VCaP (cell line): ENCODE data around the gene BCL2.

ENCODE experiments used
- H3K27ac ChIP-seq: fragments of 450-650 bp; 2 replicates; pipeline ENCODE4 v1.5.1; 2017
- TF ChIP-seq, protein P1 (sequence below): fragments of 450-650 bp; conservative IDR thresholded peaks from 2 replicates; pipeline ENCODE4 v1.5.1; 2017; ENCODE audit warnings: mild to moderate bottlenecking, moderate library complexity

Gene BCL2

DNA sequence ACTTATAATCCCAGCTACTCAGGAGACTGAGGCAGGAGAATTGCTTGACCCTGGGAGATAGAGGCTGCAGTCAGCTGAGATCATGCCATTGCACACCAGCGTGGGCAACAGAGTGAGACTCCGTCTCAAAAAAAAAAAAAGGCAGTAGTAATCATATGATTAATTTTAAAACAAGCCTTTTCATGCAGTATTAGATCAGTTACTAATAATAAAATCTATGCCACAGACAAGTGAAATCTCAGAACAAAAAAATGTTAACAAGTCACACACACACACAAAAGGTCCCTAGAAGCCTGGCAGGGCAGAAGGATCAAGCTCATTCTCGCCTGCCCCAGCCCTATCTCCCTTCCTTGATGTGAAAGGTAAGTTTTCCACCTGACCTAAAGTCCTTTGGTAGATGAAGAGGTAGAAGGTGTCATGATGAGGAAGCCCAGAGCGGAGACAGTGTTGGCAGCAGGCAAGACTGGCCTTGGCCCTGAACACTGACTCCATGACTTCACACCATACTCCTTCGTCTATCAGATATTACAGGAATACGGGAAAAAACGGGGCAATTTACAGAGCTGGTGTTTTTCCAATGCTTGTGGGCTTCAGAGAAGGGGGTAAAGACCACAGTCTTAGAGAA, 36.8 kb upstream of the BCL2 start:
- H3K27ac ChIP-seq: no peak overlapping the region
- TF ChIP-seq, protein P1, sequence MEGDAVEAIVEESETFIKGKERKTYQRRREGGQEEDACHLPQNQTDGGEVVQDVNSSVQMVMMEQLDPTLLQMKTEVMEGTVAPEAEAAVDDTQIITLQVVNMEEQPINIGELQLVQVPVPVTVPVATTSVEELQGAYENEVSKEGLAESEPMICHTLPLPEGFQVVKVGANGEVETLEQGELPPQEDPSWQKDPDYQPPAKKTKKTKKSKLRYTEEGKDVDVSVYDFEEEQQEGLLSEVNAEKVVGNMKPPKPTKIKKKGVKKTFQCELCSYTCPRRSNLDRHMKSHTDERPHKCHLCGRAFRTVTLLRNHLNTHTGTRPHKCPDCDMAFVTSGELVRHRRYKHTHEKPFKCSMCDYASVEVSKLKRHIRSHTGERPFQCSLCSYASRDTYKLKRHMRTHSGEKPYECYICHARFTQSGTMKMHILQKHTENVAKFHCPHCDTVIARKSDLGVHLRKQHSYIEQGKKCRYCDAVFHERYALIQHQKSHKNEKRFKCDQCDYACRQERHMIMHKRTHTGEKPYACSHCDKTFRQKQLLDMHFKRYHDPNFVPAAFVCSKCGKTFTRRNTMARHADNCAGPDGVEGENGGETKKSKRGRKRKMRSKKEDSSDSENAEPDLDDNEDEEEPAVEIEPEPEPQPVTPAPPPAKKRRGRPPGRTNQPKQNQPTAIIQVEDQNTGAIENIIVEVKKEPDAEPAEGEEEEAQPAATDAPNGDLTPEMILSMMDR: no peak

DNA sequence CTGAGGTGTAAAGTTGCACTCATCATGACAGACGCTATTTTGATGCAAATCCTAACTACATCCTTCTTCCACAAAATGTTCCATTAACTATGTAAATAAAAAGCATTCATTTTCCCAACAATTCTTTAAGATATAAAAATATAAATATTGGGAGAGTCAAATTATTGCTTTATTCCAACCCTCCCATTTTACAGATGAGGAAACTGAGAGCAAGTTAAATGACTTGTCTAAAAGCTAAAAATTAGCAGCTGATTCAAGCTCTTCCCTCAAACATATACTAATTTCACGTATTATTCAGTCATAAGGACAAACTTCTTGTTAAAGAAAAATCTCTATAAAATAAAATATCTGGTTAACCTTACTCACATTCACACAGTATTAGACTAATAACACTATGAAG, 30.7 kb upstream of the BCL2 start:
- no peak overlapping the region for H3K27ac ChIP-seq
- TF ChIP-seq, protein P1: no peak

DNA sequence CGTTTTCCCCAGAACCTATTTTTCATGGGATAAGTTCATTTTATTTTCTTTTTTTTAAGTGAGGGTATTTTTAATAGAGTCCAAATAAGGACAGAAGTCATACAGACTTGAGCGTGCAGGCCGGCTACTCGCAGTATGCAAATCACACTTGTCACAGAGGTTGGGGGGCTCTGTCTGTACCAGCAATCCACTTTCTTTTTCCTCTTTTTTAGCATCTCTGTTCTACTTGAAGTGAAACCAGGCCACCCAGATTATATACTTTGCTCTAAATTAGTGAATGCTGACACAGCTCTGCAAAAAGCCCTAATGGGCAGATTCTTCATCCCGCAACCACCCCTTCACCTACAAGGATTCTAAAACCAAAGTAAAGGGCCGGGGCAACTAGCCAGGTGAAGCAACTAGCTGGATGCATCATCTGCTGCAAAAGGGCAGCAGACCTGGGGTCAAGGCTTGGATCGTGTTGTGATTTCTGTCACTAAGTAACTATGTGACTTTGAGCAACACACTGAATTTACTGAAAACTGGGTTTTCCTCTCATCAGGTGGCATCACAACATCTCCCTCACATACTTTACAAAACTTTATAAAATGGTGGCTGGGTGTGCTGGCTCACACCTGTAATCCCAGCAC, 29.1 kb upstream of the BCL2 start:
- H3K27ac ChIP-seq: no peak overlapping the region
- TF ChIP-seq, protein P1: no peak

DNA sequence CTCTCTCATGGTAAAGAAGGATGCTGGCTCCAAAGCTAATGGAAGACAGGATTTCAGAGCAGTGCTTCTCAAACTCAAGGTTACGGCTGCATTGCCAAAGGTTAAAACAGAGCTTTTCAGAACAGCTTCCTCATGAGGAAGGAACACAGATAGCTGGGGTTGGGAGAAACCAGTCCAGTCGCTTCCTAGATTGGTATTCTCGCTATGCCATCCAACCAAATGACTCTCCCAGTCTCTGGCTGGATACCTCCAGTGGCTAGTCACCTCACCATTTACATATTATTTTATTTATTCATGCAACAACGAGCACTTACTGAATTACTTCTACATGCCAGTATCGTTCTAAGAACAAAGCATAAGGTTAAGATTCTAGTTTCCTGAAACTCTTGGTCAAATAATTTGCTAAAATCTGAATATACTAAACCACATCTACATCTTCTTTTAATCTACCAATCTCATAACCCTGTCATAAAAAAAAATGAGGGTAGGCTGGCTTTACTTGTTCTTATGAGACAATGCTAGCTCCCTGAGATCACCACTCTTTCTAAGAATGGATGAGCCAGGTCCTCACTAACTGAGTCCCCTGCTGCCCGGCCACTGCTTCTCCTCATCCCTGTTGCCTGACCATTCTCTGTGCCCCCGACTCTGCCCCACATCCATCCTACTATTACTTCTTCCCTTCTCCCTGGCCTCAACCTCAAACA, 27.1 kb upstream of the BCL2 start:
- TF ChIP-seq, protein P1: no peak

DNA sequence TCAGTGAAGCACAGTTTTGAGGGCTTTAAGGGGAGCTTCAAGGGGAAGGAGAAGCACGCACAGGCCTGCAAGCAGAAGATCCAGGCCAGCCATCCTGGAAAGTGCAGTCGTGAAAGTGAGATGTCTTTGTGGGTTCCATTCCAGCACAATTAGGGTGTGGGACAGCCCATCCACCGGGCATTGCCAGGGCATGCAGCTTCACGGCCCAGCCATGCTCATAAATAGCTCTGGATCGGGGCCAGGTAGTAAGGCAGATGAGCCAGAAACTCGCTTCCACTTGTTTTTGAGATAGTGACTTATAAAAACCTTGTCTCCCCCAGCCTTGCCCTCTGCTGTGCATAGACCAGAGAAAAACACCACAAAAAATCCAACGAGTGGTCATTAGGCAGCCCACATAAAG, 26.5 kb upstream of the BCL2 start:
- TF ChIP-seq, protein P1: no peak

More for the DNA sequence above, 27.1 kb upstream of the BCL2 start:
- peak overlapping the region; percentile 32; the same call in 1 of the 2 replicates for H3K27ac ChIP-seq

DNA sequence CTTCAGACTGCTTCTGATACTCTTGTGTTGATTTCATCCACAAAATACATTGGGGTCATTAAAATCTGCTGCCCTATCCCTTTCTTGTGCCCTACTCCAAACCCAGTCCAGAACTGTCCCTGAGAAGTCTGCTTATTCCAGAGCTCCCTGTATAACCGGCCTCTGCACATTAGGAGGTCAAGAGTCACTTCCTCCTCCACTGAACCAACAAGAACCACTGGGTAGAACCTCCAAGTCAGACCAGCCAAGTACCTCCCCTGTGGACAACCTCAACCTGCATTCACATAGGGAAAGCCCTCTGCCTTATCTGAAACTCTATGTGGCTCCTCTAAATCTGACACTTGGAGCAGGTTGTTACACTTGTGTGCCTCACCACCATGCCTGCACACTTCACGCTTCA, 25.3 kb upstream of the BCL2 start:
- H3K27ac ChIP-seq: no peak overlapping the region

More for the DNA sequence above, 26.5 kb upstream of the BCL2 start:
- peak overlapping the region; percentile 32; the same call in 1 of the 2 replicates for H3K27ac ChIP-seq

DNA sequence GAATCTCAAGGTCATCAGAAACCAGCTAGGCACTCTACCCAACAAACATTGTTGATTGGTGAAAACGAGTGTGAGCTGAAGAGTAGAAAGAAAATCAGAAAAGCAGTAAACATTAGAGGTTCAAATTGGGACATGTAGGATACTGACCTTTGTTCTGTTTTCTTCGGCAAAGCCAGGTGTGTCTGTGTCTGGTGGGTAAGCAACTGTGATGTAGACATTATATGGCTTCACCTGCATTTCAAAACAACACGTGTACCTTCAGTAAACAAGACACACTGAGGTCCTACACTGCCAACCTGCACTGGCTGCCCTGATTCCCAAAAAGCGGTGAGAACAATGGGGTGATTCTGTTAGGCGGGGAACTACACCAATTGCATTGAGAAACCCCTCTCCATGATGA, 24.7 kb upstream of the BCL2 start:
- TF ChIP-seq, protein P1: no peak
- no peak overlapping the region for H3K27ac ChIP-seq

More for the DNA sequence above, 25.3 kb upstream of the BCL2 start:
- TF ChIP-seq, protein P1: no peak
